GM19240 (cell line): ENCODE measurements around the gene LUC7L2.
"Not testable (repeated sequence)": the region's sequence is repeated elsewhere in the genome, so short reads cannot be mapped to it uniquely, and the experiment has no call there.

Source experiments
- DNase-seq: peaks from one replicate; pipeline ENCODE4 v3.0.0; 2011; ENCODE audit warnings: low spot score; ENCODE audit not compliant: insufficient read length

The LUC7L2 gene

GRCh38 chr7:139359366-139360209 is at the start of gene LUC7L2:
Gene LUC7L2 (plus strand): TSS chr7:139359894. CDS start chr7:139360262, 368 bp downstream.
- peak; percentile 55 for DNase-seq

- no peak for DNase-seq
Observed at GRCh38 chr7:139317939-139318505, 41.7 kb upstream of the LUC7L2 start.

- DNase-seq: no peak
Observed at GRCh38 chr7:139321071-139321745, 38.5 kb upstream of the LUC7L2 start.

GRCh38 chr7:139324709-139325108 is 35.0 kb upstream of the LUC7L2 start:
- DNase-seq: not testable (repeated sequence)

- no peak for DNase-seq
Observed at GRCh38 chr7:139328375-139328774, 31.3 kb upstream of the LUC7L2 start.

- no peak for DNase-seq
Observed at GRCh38 chr7:139329119-139329518, 30.6 kb upstream of the LUC7L2 start.

GRCh38 chr7:139330333-139331030 is 29.2 kb upstream of the LUC7L2 start:
- no peak for DNase-seq

- no peak for DNase-seq
Observed at GRCh38 chr7:139332697-139333359, 26.9 kb upstream of the LUC7L2 start.

- DNase-seq: not testable (repeated sequence)
Observed at GRCh38 chr7:139333443-139333842, 26.3 kb upstream of the LUC7L2 start.

- DNase-seq: no peak
Observed at GRCh38 chr7:139334399-139335150, 25.1 kb upstream of the LUC7L2 start.

- DNase-seq: no peak
Observed at GRCh38 chr7:139339025-139339424, 20.7 kb upstream of the LUC7L2 start.

GRCh38 chr7:139339698-139340036 is 20.0 kb upstream of the LUC7L2 start:
- DNase-seq: no peak

- peak; percentile 80 for DNase-seq
Observed at GRCh38 chr7:139340037-139340807, 19.5 kb upstream of the LUC7L2 start.

GRCh38 chr7:139340808-139341057 is 19.0 kb upstream of the LUC7L2 start:
- no peak for DNase-seq

GRCh38 chr7:139341058-139341775 is 18.5 kb upstream of the LUC7L2 start, which contains the start of gene FMC1:
Gene FMC1 (plus strand): TSS chr7:139341337. CDS start chr7:139341385, 48 bp downstream.
- DNase-seq: peak; percentile 22

GRCh38 chr7:139341776-139342226 is 17.9 kb upstream of the LUC7L2 start:
- peak; percentile 64 for DNase-seq

GRCh38 chr7:139345042-139345441 is 14.7 kb upstream of the LUC7L2 start:
- DNase-seq: no peak

- no peak for DNase-seq
Observed at GRCh38 chr7:139351027-139351426, 8.7 kb upstream of the LUC7L2 start.

GRCh38 chr7:139354729-139355128 is 5.0 kb upstream of the LUC7L2 start:
- DNase-seq: no peak
